Measurements from ENCODE around the gene APEH.

Gene APEH

DNA sequence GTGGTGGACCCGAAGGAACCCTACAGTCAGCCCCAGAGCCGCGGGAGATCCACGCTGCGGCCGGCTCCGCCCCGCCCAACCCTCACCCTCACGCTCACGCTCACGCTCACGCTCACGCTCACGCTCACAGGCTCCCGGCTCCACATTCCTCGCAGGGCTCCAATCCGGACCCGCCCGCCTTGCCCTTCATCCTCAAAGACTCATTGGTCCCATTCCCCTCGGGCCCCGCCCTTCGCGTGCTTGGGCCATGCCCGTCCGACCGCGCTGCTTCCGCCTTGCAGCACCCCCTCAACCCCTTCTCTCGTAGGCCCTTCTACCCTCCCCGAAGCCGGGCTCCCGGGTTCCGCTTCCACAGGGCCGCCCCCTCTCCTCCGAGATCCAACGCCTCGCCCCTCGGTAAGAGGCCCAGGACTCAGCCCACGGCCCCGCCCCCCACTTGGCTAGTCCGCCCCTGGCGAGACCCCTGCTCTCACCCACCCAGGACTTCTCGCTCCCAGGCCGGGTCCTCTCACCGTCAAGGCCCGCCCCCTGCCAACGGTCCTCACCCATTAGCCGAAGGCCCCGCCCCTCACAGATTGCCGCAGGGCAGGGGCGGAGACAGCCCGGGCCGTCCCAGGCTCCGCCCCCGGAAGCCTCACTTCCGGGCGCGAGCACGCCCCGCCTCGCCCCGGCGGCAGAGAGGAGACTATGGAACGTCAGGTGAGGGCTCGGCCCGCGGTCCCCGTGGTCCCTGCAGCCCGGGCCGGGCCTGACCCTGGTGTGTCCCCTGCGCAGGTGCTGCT, at the start of gene APEH:
APEH (plus strand) TSS at position 637 of the 782 bp plus-strand sequence; CDS start at position 688, 51 bp downstream.
- DNase-seq (ENCODE audit: low read depth), result peak; percentile 92

GRCh38 chr3:49625071-49625470, 49.1 kb upstream of the APEH start:
- no peak for DNase-seq (ENCODE audit: low read depth)

DNA sequence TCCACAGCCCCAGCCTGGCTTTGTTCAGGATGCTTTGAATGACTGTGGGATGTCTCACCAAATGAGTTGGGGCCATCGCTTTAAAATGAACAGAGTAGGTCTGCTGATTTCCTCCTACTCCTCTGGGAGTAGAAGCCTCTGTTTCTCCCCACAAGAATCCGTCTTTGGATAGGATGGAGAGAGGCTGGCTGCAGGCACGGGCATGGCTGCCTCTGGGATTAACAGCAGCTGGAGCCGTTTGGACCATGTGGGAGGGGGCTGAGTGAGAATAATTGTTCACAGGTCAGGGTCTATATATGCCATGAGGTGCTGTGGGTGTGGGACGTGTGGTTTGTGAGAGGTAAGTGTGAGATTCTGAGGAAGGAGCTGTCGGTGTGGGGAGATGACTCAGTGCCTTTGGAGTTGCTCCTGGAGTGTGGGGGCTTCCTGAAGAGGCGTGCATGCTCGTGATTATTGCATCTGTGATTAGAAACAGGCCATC, 48.0 kb upstream of the APEH start:
- DNase-seq (ENCODE audit: low read depth), result no peak

- DNase-seq (ENCODE audit: low read depth), result no peak
Measured at GRCh38 chr3:49626796-49627195, 47.4 kb upstream of the APEH start.

- DNase-seq (ENCODE audit: low read depth), result no peak
Measured at GRCh38 chr3:49627634-49628033, 46.5 kb upstream of the APEH start.

DNA sequence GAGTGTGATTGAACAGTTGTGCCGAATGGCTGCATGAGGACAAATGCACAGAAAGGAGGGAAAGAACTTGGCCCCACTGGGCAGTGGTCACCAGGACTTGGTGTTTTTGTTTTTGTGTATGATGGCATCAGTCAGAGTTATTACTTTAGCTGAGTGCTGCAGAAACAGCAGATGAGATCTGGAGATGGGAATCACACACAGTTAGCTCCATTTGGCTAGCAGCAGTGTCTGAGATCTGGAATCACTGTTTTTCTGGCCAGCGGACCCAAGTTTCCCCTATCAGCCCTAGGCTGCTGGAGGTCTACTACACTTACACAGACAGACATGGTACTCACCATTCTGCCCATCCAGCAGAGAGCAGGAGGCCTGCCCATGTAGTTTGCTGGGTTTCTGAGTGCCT, 45.9 kb upstream of the APEH start:
- no peak for DNase-seq (ENCODE audit: low read depth)

DNA sequence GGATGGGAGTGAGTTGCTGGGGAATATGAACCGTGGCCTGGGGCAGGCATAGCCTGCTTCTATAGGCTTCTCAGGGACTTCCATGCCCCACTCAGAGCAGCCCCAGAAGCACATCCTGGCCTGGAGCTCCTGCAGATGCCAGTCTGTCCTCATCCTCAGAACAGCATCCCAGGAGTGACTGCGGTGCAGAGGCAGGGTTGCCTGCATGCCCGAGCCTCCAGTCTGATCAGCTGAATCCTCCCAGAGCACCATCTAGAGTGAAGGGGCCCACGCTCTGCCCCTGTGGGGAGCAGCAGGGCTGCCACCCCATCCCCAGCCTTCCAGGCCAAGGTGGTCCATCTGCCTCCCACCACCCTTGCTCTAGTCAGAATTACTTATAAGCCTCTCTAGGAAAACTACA, 44.7 kb upstream of the APEH start:
- no peak for DNase-seq (ENCODE audit: low read depth)

DNA sequence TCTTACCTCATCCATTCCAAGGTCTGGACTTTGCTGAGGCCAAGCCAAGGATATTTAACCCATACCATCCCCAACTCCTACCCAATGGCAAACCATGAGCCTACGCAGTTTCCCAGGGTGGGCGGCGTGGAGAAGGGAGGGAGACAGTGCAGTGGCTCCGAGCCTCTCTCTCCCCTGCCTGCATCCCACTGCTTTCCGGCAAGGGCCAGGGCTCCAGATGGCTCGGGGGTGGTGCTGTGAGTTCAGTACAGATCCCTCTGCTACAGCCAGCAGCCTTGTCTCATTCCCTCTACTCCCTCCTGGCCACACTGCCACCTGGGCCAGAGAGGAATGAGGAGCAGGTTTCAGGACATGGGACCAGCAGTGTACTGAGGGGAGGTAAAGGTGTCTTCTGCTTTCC, 44.3 kb upstream of the APEH start:
- no peak for DNase-seq (ENCODE audit: low read depth)

GRCh38 chr3:49630784-49631183, 43.4 kb upstream of the APEH start:
- DNase-seq (ENCODE audit: low read depth), result no peak

DNA sequence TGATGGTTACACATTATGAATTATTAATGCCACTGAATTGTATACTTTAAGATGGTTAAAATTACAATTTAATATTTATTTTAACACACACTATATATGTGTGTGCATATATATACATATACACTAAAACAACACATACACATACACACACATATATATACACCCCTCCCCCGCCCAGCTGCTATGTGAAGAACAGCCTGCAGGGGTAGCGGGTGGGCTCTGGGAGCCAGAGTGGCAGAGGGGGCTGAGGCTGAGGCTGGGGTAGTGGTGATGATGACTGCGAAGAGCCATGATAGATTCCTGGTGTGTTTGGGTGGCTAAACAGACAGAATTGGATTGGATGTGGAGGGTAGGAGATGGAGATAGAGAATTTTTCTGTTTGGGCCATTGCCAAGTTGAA, 39.4 kb upstream of the APEH start:
- DNase-seq (ENCODE audit: low read depth), result no peak

GRCh38 chr3:49636883-49637609, 37.1 kb upstream of the APEH start:
- DNase-seq (ENCODE audit: low read depth), result no peak

DNA sequence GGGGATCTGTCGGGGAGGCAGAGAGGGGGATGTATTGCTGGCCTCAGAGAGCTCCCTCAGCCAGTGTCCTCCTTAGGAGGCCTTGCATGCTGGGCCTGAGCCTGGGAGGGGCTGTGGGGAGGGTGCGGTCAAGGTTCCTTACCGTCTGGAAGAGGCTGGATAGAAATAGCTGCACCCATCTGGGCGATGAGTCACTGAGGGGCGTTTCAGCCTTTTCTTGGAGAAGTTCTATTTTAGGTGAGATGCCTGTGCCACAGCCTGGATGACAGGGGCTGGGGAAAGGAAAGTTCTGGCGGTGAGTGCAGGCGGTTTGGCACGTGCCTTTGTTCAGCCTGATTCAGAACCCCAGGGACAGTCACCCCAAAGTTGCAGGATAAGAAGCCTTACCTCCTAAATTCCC, 35.7 kb upstream of the APEH start:
- DNase-seq (ENCODE audit: low read depth), result no peak

GRCh38 chr3:49639551-49639950, 34.6 kb upstream of the APEH start:
- no peak for DNase-seq (ENCODE audit: low read depth)

DNA sequence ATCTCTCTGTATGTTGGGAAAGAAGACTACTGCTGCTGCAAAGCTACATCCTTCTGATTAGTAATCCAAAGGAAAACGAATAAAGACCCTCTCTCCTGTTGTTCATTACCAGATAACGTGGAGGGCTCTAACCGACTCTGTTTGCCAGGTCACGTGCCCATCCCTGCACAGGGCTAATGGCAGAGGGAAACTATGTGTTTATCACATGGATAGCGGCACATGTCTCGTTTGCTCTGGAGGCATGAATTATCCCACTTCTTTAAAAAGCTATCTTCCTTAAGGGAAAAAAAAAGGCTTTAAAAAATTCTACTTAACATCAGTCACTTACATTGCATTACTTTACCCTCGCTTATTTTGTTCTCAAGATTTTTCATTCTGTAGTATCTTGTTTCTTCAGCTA, 32.9 kb upstream of the APEH start:
- DNase-seq (ENCODE audit: low read depth), result no peak

DNA sequence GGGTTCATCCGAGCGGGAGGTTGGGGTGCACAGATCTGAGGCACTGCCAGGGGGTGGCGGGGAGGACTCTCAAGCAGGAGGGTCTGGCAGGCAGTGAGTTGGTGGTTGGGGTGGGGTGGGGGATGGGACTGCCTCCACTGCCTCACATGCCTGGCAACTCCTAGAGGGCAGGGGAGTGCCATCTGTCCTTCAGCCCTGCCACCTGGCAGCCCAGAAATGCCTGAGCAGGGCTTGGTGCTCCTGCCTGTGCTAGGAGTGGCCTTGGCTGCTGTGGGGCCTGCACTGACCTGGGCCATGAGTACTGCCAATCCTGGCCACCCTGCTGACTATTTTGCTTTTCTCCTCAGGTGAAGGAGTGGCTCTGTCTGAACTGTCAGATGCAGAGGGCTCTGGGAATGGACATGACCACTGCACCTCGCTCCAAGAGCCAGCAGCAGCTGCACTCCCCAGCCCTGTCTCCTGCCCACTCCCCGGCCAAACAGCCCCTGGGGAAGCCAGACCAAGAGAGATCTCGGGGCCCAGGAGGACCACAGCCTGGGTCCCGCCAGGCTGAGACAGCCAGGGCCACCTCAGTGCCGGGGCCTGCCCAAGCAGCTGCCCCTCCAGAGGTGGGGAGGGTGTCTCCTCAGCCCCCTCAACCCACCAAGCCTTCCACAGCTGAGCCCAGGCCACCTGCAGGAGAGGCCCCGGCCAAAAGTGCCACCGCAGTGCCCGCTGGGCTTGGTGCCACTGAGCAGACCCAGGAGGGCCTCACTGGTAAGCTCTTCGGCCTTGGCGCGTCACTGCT, 32.0 kb upstream of the APEH start:
- DNase-seq (ENCODE audit: low read depth), result no peak

- DNase-seq (ENCODE audit: low read depth), result no peak
Measured at GRCh38 chr3:49642708-49643145, 31.4 kb upstream of the APEH start.

- DNase-seq (ENCODE audit: low read depth), result no peak
Measured at GRCh38 chr3:49644684-49645083, 29.5 kb upstream of the APEH start.

- no peak for DNase-seq (ENCODE audit: low read depth)
Measured at GRCh38 chr3:49646236-49646635, 27.9 kb upstream of the APEH start.

DNA sequence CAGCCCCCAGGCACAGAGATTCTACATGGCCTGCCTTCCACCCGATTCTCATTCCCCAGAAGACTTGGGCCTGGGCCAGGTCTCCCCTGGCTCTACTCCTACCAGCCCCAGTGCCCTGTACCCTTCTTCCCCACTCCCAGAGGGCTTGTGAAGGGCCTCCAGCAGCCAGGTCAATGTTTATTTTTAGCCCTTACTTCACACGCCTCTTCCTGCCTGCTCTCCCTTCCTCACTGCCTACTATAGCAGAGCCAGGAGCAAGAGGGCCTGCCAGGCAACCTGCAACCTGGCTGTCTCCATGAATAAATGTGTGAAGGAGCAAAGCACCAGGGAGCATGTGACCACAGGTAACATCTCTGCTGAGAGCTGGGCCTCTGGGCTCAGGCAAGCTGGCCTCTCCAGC, 26.4 kb upstream of the APEH start:
- no peak for DNase-seq (ENCODE audit: low read depth)

- DNase-seq (ENCODE audit: low read depth), result no peak
Measured at GRCh38 chr3:49648354-49649019, 25.7 kb upstream of the APEH start.

DNA sequence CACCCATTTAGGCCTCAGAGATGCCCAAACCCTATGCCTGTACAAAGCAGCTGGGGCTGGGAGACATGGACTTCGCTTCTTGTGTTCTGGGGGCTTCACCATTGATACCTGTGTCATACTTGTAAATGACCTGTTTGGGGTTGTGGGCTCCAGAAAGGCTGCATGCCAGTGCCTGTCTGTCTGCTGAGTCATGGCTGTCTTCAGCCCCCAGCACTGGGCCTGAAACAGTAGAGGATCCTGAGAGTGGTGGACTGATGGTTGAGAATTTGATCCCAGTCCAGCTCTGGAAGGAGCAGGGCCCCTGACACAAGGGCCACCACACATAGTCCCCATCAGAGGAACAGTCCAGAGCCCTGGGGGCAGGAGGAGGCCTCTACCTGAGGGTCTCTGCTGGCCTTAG, 24.6 kb upstream of the APEH start:
- no peak for DNase-seq (ENCODE audit: low read depth)

DNA sequence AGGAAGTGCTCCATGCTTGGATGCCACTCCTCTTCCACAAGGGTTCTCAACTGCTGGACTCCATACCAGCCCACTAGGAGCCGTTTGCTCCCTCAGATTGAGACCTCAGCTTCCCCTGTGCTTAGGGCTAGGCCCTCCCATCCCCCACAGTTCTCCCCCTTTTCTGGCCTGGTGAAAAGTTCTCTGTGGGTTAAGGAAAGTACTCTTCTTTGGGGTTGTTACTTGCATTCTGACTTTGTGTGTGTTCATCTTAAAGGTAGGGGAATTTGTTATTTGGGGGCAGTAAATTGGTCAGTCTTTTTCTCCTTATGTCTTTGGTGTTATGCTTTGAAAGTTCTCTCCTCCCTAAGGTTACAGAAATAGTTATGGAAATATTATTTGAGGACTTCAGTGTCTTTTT, 24.0 kb upstream of the APEH start:
- no peak for DNase-seq (ENCODE audit: low read depth)
